H1 (cell line): ENCODE results near the gene FOXO4. TPM values are rescaled to one million over a fixed set of nuclear protein-coding genes. Genes with fewer than 3 reads are reported as not detected.

Experiments used
- CTCF ChIA-PET: fragments of 300-600 bp; sonication (Branson Sonifier 250); formaldehyde crosslinking; loops from one replicate; lab custom pipeline; 2021; ENCODE audit not compliant: partially characterized antibody; lab: Charles Lee
- POLR2A ChIA-PET: fragments of 300-600 bp; sonication (Branson Sonifier 250); formaldehyde crosslinking; loops from one replicate; lab custom pipeline; 2021; ENCODE audit warnings: inconsistent platforms; ENCODE audit not compliant: partially characterized antibody; lab: Charles Lee
- DNase-seq, 2 experiments: peaks; one replicate each; pipeline versions ENCODE4 v3.0.0 to v3.0.0-alpha.2; 2010 to 2022; ENCODE audit warnings: low spot score in 2 of 2, low read depth in 1 of 2, mixed read lengths in 1 of 2
- FAIRE-seq: peaks from 2 replicates; lab custom pipeline; 2011; peaks lifted over from hg19 to GRCh38; lab: Jason Lieb, UNC
- H2AFZ ChIP-seq: 2 replicates; pipeline ENCODE4 v1.8.1; 2012; ENCODE audit warnings: low read length, inconsistent platforms
- H2AK5ac ChIP-seq: 2 replicates; pipeline ENCODE4 v1.6.1; 2013; ENCODE audit warnings: low read depth, low read length
- H2BK120ac ChIP-seq: replicated peaks from 2 replicates; pipeline ENCODE3; 2013; ENCODE audit warnings: low read depth, low read length, inconsistent platforms
- H2BK12ac ChIP-seq: 2 replicates; pipeline ENCODE4 v1.6.1; 2013; ENCODE audit warnings: low read depth, low read length
- H2BK15ac ChIP-seq: 2 replicates; pipeline ENCODE4 v1.6.1; 2013; ENCODE audit warnings: low read length
- H2BK20ac ChIP-seq: 2 replicates; pipeline ENCODE4 v1.6.1; 2013; ENCODE audit warnings: low read length
- H2BK5ac ChIP-seq: 2 replicates; pipeline ENCODE4 v1.6.1; 2013; ENCODE audit warnings: low read depth, low read length
- H3K14ac ChIP-seq: 2 replicates; pipeline ENCODE4 v1.6.1; 2013; ENCODE audit warnings: inconsistent platforms; ENCODE audit not compliant: insufficient read length
- H3K18ac ChIP-seq: 2 replicates; pipeline ENCODE4 v1.6.1; 2013; ENCODE audit warnings: low read length; ENCODE audit errors: extremely low read depth
- H3K23ac ChIP-seq: 2 replicates; pipeline ENCODE4 v1.6.1; 2013; ENCODE audit warnings: inconsistent platforms; ENCODE audit not compliant: insufficient read length
- H3K23me2 ChIP-seq: 2 replicates; pipeline ENCODE4 v1.6.1; 2013; ENCODE audit warnings: low read depth, low read length
- H3K27ac ChIP-seq: 2 replicates; pipeline ENCODE4 v1.6.1; 2011; ENCODE audit warnings: low read depth, low read length, inconsistent platforms
- H3K27me3 ChIP-seq, 4 experiments: replicated peaks in 1 of 4; 1 replicate in 1 of 4; 2 replicates in 3 of 4; pipeline versions ENCODE4 v1.6.1 to v1.8.1; 2011 to 2013; ENCODE audit warnings: low read length in 3 of 4, mild to moderate bottlenecking in 3 of 4, inconsistent platforms in 2 of 4, mixed read lengths in 2 of 4, moderate library complexity in 1 of 4; ENCODE audit not compliant: control insufficient read depth in 3 of 4, insufficient read depth in 3 of 4; ENCODE audit errors: extremely low read depth in 1 of 4
- H3K36me3 ChIP-seq, 4 experiments: 2 replicates each; pipeline versions ENCODE4 v1.6.1 to v1.8.1; 2011 to 2013; ENCODE audit warnings: mild to moderate bottlenecking in 4 of 4, low read length in 3 of 4, moderate library complexity in 2 of 4, control low read depth in 1 of 4, inconsistent platforms in 1 of 4; ENCODE audit not compliant: insufficient read depth in 4 of 4, control insufficient read depth in 2 of 4
- H3K4ac ChIP-seq: replicated peaks from 2 replicates; pipeline ENCODE3; 2013; ENCODE audit warnings: low read length, low read depth, mixed read lengths, inconsistent platforms; ENCODE audit not compliant: insufficient read length
- H3K4me1 ChIP-seq, 4 experiments: replicated peaks in 1 of 4; 1 replicate in 1 of 4; 2 replicates in 3 of 4; pipeline versions ENCODE4 v1.6.1 to v1.8.1; 2011 to 2013; ENCODE audit warnings: low read length in 3 of 4, inconsistent platforms in 2 of 4, mixed read lengths in 1 of 4; ENCODE audit not compliant: insufficient read depth in 4 of 4, control insufficient read depth in 3 of 4
- H3K4me2 ChIP-seq, 2 experiments: 2 replicates each; pipeline versions ENCODE4 v1.6.1 to v1.8.1; 2011 to 2013; ENCODE audit warnings: low read depth in 2 of 2, low read length in 2 of 2, control low read depth in 1 of 2, inconsistent platforms in 1 of 2, mild to moderate bottlenecking in 1 of 2; ENCODE audit not compliant: insufficient read depth in 1 of 2
- H3K4me3 ChIP-seq, 4 experiments: fragments of 200-600, 300-600 bp in 1 of 4; sonication (generic), shearing (Covaris generic), sonication (Bioruptor Twin) in 1 of 4; 2 replicates each; pipeline versions ENCODE4 v1.5.1 to v1.8.1; 2011 to 2016; ENCODE audit warnings: low read length in 4 of 4, low read depth in 3 of 4, control low read depth in 2 of 4, inconsistent platforms in 2 of 4, mild to moderate bottlenecking in 2 of 4, mixed read lengths in 1 of 4, moderate library complexity in 1 of 4; ENCODE audit not compliant: insufficient read depth in 2 of 4; ENCODE audit errors: extremely low read depth in 1 of 4
- H3K56ac ChIP-seq: replicated peaks from 2 replicates; pipeline ENCODE3; 2013; ENCODE audit warnings: low read depth, mild to moderate bottlenecking, mixed read lengths, low read length, inconsistent platforms; ENCODE audit not compliant: insufficient read length
- H3K79me1 ChIP-seq: 2 replicates; pipeline ENCODE4 v1.6.1; 2013; ENCODE audit warnings: low read depth, low read length, control low read depth
- H3K79me2 ChIP-seq, 2 experiments: 2 replicates each; pipeline versions ENCODE4 v1.6.1 to v1.8.1; 2012 to 2013; ENCODE audit warnings: low read length in 2 of 2, mild to moderate bottlenecking in 2 of 2, inconsistent platforms in 1 of 2; ENCODE audit not compliant: insufficient read depth in 2 of 2, control insufficient read depth in 1 of 2
- H3K9ac ChIP-seq, 4 experiments: replicated peaks in 1 of 4; 1 replicate in 1 of 4; 2 replicates in 3 of 4; pipeline versions ENCODE4 v1.6.1 to v1.8.1; 2011 to 2013; ENCODE audit warnings: low read depth in 3 of 4, low read length in 3 of 4, control low read depth in 2 of 4, mild to moderate bottlenecking in 2 of 4, moderate library complexity in 2 of 4, inconsistent platforms in 1 of 4; ENCODE audit errors: extremely low read depth in 1 of 4
- H3K9me3 ChIP-seq, 2 experiments: 2 replicates each; pipeline versions ENCODE4 v1.6.1 to v1.8.1; 2012 to 2013; ENCODE audit warnings: mild to moderate bottlenecking in 2 of 2, moderate library complexity in 2 of 2, control low read depth in 1 of 2, inconsistent platforms in 1 of 2, low read depth in 1 of 2, low read length in 1 of 2, mixed read lengths in 1 of 2; ENCODE audit not compliant: insufficient read depth in 2 of 2
- H4K20me1 ChIP-seq, 2 experiments: replicated peaks in 1 of 2; 2 replicates each; pipeline versions ENCODE3 to v1.8.1; 2011 to 2013; ENCODE audit warnings: inconsistent platforms in 2 of 2, low read length in 2 of 2, mild to moderate bottlenecking in 1 of 2; ENCODE audit not compliant: insufficient read depth in 2 of 2, control insufficient read depth in 1 of 2
- H4K5ac ChIP-seq: 2 replicates; pipeline ENCODE4 v1.6.1; 2013; ENCODE audit warnings: low read length, low read depth, mixed read lengths, inconsistent platforms; ENCODE audit not compliant: insufficient read length
- H4K8ac ChIP-seq: 2 replicates; pipeline ENCODE4 v1.8.0; 2013; ENCODE audit warnings: mild to moderate bottlenecking, moderate library complexity, low read length, inconsistent platforms; ENCODE audit not compliant: insufficient read depth; ENCODE audit errors: extremely low read depth
- H4K91ac ChIP-seq: replicated peaks from 2 replicates; pipeline ENCODE3; 2013; ENCODE audit warnings: low read length, mixed read lengths, inconsistent platforms; ENCODE audit not compliant: insufficient read length
- HDAC2 ChIP-seq, 2 experiments: fragments of 300-600 bp in 1 of 2; sonication (generic) in 1 of 2; IDR thresholded peaks; 2 replicates each; pipeline ENCODE4 v1.6.1; 2011 to 2012; ENCODE audit warnings: low read depth in 2 of 2, low read length in 2 of 2, mild to moderate bottlenecking in 2 of 2, moderate library complexity in 2 of 2, borderline replicate concordance in 1 of 2, inconsistent platforms in 1 of 2
- MAX ChIP-seq: IDR thresholded peaks from 2 replicates; pipeline ENCODE4 v1.6.1; 2012; ENCODE audit warnings: inconsistent platforms
- SIN3A ChIP-seq, 2 experiments: IDR thresholded peaks in 1 of 2; conservative IDR thresholded peaks in 1 of 2; 2 replicates each; pipeline ENCODE4 v1.6.1; 2011 to 2012; ENCODE audit warnings: low read length in 2 of 2, improper control_type of control experiment in 1 of 2, low read depth in 1 of 2, mild to moderate bottlenecking in 1 of 2
- TAF1 ChIP-seq: IDR thresholded peaks from 2 replicates; pipeline ENCODE4 v1.6.1; 2011; ENCODE audit warnings: mild to moderate bottlenecking, low read depth, low read length
- WGBS, 2 experiments: shearing (Covaris generic) in 1 of 2; methylation state at CpG; one replicate each; pipeline versions ENCODE4 v1.1.6 to v1.1.7; 2013 to 2015; ENCODE audit warnings: low lambda C conversion rate in 2 of 2, mixed read lengths in 2 of 2, inconsistent platforms in 1 of 2, low coverage in 1 of 2, missing lambda C conversion rate in 1 of 2; ENCODE audit not compliant: insufficient replicate concordance in 2 of 2, insufficient coverage in 1 of 2, insufficient read length in 1 of 2; ENCODE audit errors: extremely low coverage in 1 of 2, missing lambda C conversion rate in 1 of 2; 5-methylcytosine and 5-hydroxymethylcytosine counted together
- polyA plus RNA-seq, 7 experiments: library from polyadenylated mRNA; depleted of rRNA in 3 of 7; stranded (reverse) in 5 of 7; unstranded in 2 of 7; fragments of >200 nt in 5 of 7; fragments of 200-250 nt in 2 of 7; gene quantifications; 1 replicate in 5 of 7; 2 replicates in 1 of 7; 4 replicates in 1 of 7; pipeline versions ENCODE4 v1.2.1 to v1.2.3, GENCODE V29; 2011 to 2013; ENCODE audit warnings: missing spikeins in 2 of 7, mixed read lengths in 2 of 7
- total RNA-seq: library from RNA; stranded (reverse); fragmentation: NEBNext Ultra II Directional; extraction: Animal tissue kit (Norgen Biotek cat#: 25700); gene quantifications from 2 replicates; pipeline ENCODE4 v1.2.1, GENCODE V29; 2021

Gene FOXO4
- total and polyA plus RNA-seq, 2 of the 8 experiments (the other 6 are each of a cell fraction or from before 2014, with no cell fraction given) = 12.3 to 57.4 TPM

GRCh38 chrX:71067712-71068043 lies 28.0 kb upstream of the FOXO4 start:
- no peaks in the 10 kb centered on the region for H3K79me1 ChIP-seq
- no peak overlapping the region; the same call in 1 of the 2 replicates for H3K18ac ChIP-seq
- H4K5ac ChIP-seq = peak overlapping the region; percentile 16
- TF ChIP-seq MAX (no peak), HDAC2 (IDR thresholded peaks at IDR 0.05; ENCODE audit: borderline replicate concordance in 1 of 2, low read depth in 2 of 2, low read length in 2 of 2) (no peak), TAF1 (0 out of 2 replicates have a peak, but pooled peaks have one; percentile 31), SIN3A (conservative IDR thresholded peaks at IDR 0.05 in 1 of 2, IDR thresholded peaks at IDR 0.05 in 1 of 2; ENCODE audit: low read depth in 1 of 2, low read length in 2 of 2) (0 out of 4 replicates have a peak, but pooled peaks of 1 of the 2 experiments have one; percentile 12)
- H2AFZ ChIP-seq = no peak overlapping the region
- 8% methylated on average over 4 of the region's 10 CpGs; no CpG with 5 or more reads in 1 of the 2 experiments for WGBS, 2 experiments
- no peak overlapping the region for H3K23ac ChIP-seq
- peak overlapping the region; percentile 62 to 89 for H3K4me2 ChIP-seq
- no peak overlapping the region for H3K56ac ChIP-seq
- H2BK15ac ChIP-seq = no peak overlapping the region
- FAIRE-seq (no peak), DNase-seq (no peak)
- H3K36me3 ChIP-seq = peaks cover 0 to 3% (median under 1%) of the 10 kb centered on the region in 4 experiments; a peak in 1 of 8 replicates
- no peaks in the 10 kb centered on the region for H3K27me3 ChIP-seq
- no peaks in the 10 kb centered on the region; the same call in 1 of the 2 replicates for H3K23me2 ChIP-seq
- H3K4me1 ChIP-seq = no peaks in the 10 kb centered on the region; a peak in 2 of 7 replicates
- H2BK20ac ChIP-seq = no peak overlapping the region
- ChIA-PET POLR2A (interaction anchor here (0.5 to 1.4 kb wide), 7 partner anchors 9 to 157 kb away, joined by 3 to 9 read pairs (median 3); partner anchors contain the start of gene MED12), CTCF (interaction anchor here (0.6 to 1.5 kb wide), 3 partner anchors 18 to 62 kb away, joined by 3 read pairs; no protein-coding TSS in a partner anchor)
- H2BK5ac ChIP-seq = no peak overlapping the region
- no peak overlapping the region for H2BK12ac ChIP-seq
- peaks cover 0 to 34% of the 10 kb centered on the region in 2 experiments; a peak in 3 of 4 replicates for H3K79me2 ChIP-seq
- no peaks in the 10 kb centered on the region for H4K20me1 ChIP-seq
- H3K27ac ChIP-seq = peak overlapping the region; percentile 56; the same call in 1 of the 2 replicates
- H2BK120ac ChIP-seq = no peak overlapping the region
- H2AK5ac ChIP-seq = no peak overlapping the region
- no peak overlapping the region for H4K8ac ChIP-seq
- H3K9me3 ChIP-seq = no peaks in the 10 kb centered on the region
- no peak overlapping the region for H3K4ac ChIP-seq
- H3K14ac ChIP-seq = no peak overlapping the region
- peak overlapping the region; percentile 47 to 98 (median 85) for H3K4me3 ChIP-seq
- H4K91ac ChIP-seq = no peak overlapping the region
- peak overlapping the region; percentile 40 to 75 (median 56) for H3K9ac ChIP-seq
